IMR-90 (cell line): ENCODE data around the gene UGT1A1.

Source experiments
- BHLHE40 ChIP-seq: fragments of 150-350 bp; IDR thresholded peaks from 2 replicates; pipeline ENCODE4 v1.6.1; 2016; ENCODE audit warnings: mild to moderate bottlenecking, low read depth, low read length
- CEBPB ChIP-seq: IDR thresholded peaks from 2 replicates; pipeline ENCODE4 v1.6.1; 2012; ENCODE audit warnings: low read depth, low read length, improper control_type of control experiment
- CHD1 ChIP-seq: IDR thresholded peaks from 2 replicates; pipeline ENCODE4 v1.6.1; 2012; ENCODE audit warnings: low read depth, low read length, improper control_type of control experiment
- POLR2A ChIP-seq: IDR thresholded peaks from 2 replicates; pipeline ENCODE4 v1.6.1; 2012; ENCODE audit warnings: mild to moderate bottlenecking, low read depth, low read length
- RAD21 ChIP-seq: IDR thresholded peaks from 2 replicates; pipeline ENCODE4 v1.6.1; 2012; ENCODE audit warnings: low read length, improper control_type of control experiment
- RCOR1 ChIP-seq: IDR thresholded peaks from 2 replicates; pipeline ENCODE4 v1.6.1; 2012; ENCODE audit warnings: mild to moderate bottlenecking, low read length, improper control_type of control experiment; ENCODE audit not compliant: insufficient replicate concordance
- RFX5 ChIP-seq: IDR thresholded peaks from 2 replicates; pipeline ENCODE4 v1.8.0; 2012; ENCODE audit warnings: low read depth, mild to moderate bottlenecking, low read length, moderate library complexity
- SMC3 ChIP-seq: fragments of 150-350 bp; IDR thresholded peaks from 2 replicates; pipeline ENCODE4 v1.6.1; 2016; ENCODE audit warnings: low read depth, mild to moderate bottlenecking, antibody characterized with exemption, low read length, moderate library complexity
- TF ChIP-seq, protein P1 (sequence below): conservative IDR thresholded peaks from 2 replicates; pipeline ENCODE4 v1.5.1; 2012; ENCODE audit warnings: mild to moderate bottlenecking, low read depth, low read length, improper control_type of control experiment
- TF ChIP-seq, protein P2 (sequence below): fragments of 150-350 bp; IDR thresholded peaks from 2 replicates; pipeline ENCODE4 v1.6.1; 2016; ENCODE audit warnings: low read depth, mild to moderate bottlenecking, low read length, moderate library complexity, borderline replicate concordance

DNA sequence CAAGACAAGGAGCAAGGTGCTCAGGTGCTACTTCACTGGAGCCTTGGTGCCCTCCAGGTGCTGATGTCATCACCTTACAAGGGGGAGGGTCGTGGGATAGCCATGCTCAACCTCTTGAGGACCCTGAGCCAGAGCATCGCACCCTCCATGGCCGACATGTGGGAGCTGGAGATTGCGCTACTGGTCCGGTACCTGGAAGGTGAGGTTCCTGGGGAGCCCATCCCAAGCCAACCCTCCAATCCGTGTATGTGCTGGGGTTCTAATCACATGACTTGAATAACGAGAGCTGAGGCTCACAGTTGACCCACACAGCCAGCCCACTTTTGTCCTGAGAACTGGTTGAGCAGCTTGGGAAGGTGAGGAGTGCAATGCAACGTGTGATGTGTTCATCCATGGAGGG is 43.9 kb downstream of the UGT1A1 start:
- TF ChIP-seq POLR2A: no peak
- TF ChIP-seq CEBPB: no peak
- TF ChIP-seq, protein P1, sequence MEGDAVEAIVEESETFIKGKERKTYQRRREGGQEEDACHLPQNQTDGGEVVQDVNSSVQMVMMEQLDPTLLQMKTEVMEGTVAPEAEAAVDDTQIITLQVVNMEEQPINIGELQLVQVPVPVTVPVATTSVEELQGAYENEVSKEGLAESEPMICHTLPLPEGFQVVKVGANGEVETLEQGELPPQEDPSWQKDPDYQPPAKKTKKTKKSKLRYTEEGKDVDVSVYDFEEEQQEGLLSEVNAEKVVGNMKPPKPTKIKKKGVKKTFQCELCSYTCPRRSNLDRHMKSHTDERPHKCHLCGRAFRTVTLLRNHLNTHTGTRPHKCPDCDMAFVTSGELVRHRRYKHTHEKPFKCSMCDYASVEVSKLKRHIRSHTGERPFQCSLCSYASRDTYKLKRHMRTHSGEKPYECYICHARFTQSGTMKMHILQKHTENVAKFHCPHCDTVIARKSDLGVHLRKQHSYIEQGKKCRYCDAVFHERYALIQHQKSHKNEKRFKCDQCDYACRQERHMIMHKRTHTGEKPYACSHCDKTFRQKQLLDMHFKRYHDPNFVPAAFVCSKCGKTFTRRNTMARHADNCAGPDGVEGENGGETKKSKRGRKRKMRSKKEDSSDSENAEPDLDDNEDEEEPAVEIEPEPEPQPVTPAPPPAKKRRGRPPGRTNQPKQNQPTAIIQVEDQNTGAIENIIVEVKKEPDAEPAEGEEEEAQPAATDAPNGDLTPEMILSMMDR: no peak
- no peak for TF ChIP-seq RFX5
- TF ChIP-seq SMC3: no peak
- TF ChIP-seq, protein P2, sequence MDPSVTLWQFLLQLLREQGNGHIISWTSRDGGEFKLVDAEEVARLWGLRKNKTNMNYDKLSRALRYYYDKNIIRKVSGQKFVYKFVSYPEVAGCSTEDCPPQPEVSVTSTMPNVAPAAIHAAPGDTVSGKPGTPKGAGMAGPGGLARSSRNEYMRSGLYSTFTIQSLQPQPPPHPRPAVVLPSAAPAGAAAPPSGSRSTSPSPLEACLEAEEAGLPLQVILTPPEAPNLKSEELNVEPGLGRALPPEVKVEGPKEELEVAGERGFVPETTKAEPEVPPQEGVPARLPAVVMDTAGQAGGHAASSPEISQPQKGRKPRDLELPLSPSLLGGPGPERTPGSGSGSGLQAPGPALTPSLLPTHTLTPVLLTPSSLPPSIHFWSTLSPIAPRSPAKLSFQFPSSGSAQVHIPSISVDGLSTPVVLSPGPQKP: no peak
- no peak for TF ChIP-seq RCOR1
- no peak for TF ChIP-seq CHD1
- TF ChIP-seq BHLHE40: no peak
- TF ChIP-seq RAD21: no peak
